ENCODE results near the gene YIPF5.
A peak's percentile ranks its signal among the peaks of the same experiment; 100 is the strongest.

The YIPF5 gene

GRCh38 chr5:144170276-144171024, at the start of gene YIPF5, which contains the start of gene KCTD16:
YIPF5 (minus strand) TSS chr5:144170659; CDS start chr5:144169955, 704 bp downstream.
KCTD16 (plus strand) TSS chr5:144170873.
- H3K27ac Mint-ChIP-seq = peak within 1 kb of the TSS; percentile 96

GRCh38 chr5:144219869-144220268, 49.4 kb upstream of the YIPF5 start:
- Mint-ChIP-seq H3K4me3 (no peak overlapping the region), H3K4me1 (no peaks in the 10 kb centered on the region), H3K36me3 (no peaks in the 10 kb centered on the region), H3K27ac (no peak overlapping the region), H3K9me3 (no peaks in the 10 kb centered on the region)
- DNase-seq (ENCODE audit: low spot score in 2 of 2) = no peak
- ATAC-seq = no peak

More at GRCh38 chr5:144170276-144171024, at the start of gene YIPF5, which contains the start of gene KCTD16:
- Mint-ChIP-seq H3K4me1 (peaks cover 28% of the 10 kb centered on the region), H3K9me3 (no peaks in the 10 kb centered on the region), H3K4me3 (peak within 1 kb of the TSS; percentile 87), H3K36me3 (peaks cover 57% of the 10 kb centered on the region)
- DNase-seq (ENCODE audit: low spot score in 2 of 2) = peak; percentile 94 to 99
- ATAC-seq = peak; percentile 99

- no peaks in the 10 kb centered on the region for H3K36me3 Mint-ChIP-seq
- no peak for ATAC-seq
- H3K4me3 Mint-ChIP-seq = no peak overlapping the region
- H3K4me1 Mint-ChIP-seq = peaks cover under 1% of the 10 kb centered on the region
- H3K27ac Mint-ChIP-seq = no peak overlapping the region
- no peaks in the 10 kb centered on the region for H3K9me3 Mint-ChIP-seq
- no peak for DNase-seq (ENCODE audit: low spot score in 2 of 2)
These were observed 40.2 kb upstream of the YIPF5 start for GRCh38 chr5:144210655-144211054.

GRCh38 chr5:144209361-144209760, 38.9 kb upstream of the YIPF5 start:
- H3K27ac Mint-ChIP-seq = no peak overlapping the region
- DNase-seq (ENCODE audit: low spot score in 2 of 2) (no peak), ATAC-seq (no peak)
- no peaks in the 10 kb centered on the region for H3K36me3 Mint-ChIP-seq
- H3K4me1 Mint-ChIP-seq = peaks cover 5% of the 10 kb centered on the region
- H3K4me3 Mint-ChIP-seq = no peak overlapping the region
- no peaks in the 10 kb centered on the region for H3K9me3 Mint-ChIP-seq

GRCh38 chr5:144207875-144208444, 37.5 kb upstream of the YIPF5 start:
- no peak overlapping the region for H3K4me3 Mint-ChIP-seq
- no peaks in the 10 kb centered on the region for H3K9me3 Mint-ChIP-seq
- no peaks in the 10 kb centered on the region for H3K36me3 Mint-ChIP-seq
- H3K4me1 Mint-ChIP-seq = peaks cover 5% of the 10 kb centered on the region
- H3K27ac Mint-ChIP-seq = no peak overlapping the region
- DNase-seq (ENCODE audit: low spot score in 2 of 2) (no peak), ATAC-seq (no peak)

- Mint-ChIP-seq H3K36me3 (no peaks in the 10 kb centered on the region), H3K9me3 (no peaks in the 10 kb centered on the region), H3K4me3 (no peak overlapping the region), H3K4me1 (peaks cover 5% of the 10 kb centered on the region), H3K27ac (no peak overlapping the region)
- no peak for ATAC-seq
- no peak for DNase-seq (ENCODE audit: low spot score in 2 of 2)
These were observed 35.7 kb upstream of the YIPF5 start for GRCh38 chr5:144206141-144206540.

GRCh38 chr5:144205141-144205551, 34.7 kb upstream of the YIPF5 start:
- Mint-ChIP-seq H3K27ac (no peak overlapping the region), H3K9me3 (no peaks in the 10 kb centered on the region), H3K36me3 (no peaks in the 10 kb centered on the region), H3K4me3 (no peak overlapping the region), H3K4me1 (peaks cover 5% of the 10 kb centered on the region)
- ATAC-seq (peak; percentile 13), DNase-seq (ENCODE audit: low spot score in 2 of 2) (no peak)

GRCh38 chr5:144203750-144204596, 33.5 kb upstream of the YIPF5 start:
- no peak overlapping the region for H3K4me3 Mint-ChIP-seq

GRCh38 chr5:144202726-144203125, 32.3 kb upstream of the YIPF5 start:
- Mint-ChIP-seq H3K4me3 (no peak overlapping the region), H3K27ac (no peak overlapping the region), H3K9me3 (no peaks in the 10 kb centered on the region), H3K4me1 (peaks cover 5% of the 10 kb centered on the region), H3K36me3 (no peaks in the 10 kb centered on the region)
- ATAC-seq (no peak), DNase-seq (ENCODE audit: low spot score in 2 of 2) (no peak)

More at GRCh38 chr5:144203750-144204596, 33.5 kb upstream of the YIPF5 start:
- H3K27ac Mint-ChIP-seq = no peak overlapping the region
- no peaks in the 10 kb centered on the region for H3K9me3 Mint-ChIP-seq
- peaks cover 5% of the 10 kb centered on the region for H3K4me1 Mint-ChIP-seq
- DNase-seq (ENCODE audit: low spot score in 2 of 2) = no peak
- no peaks in the 10 kb centered on the region for H3K36me3 Mint-ChIP-seq
- ATAC-seq = peak; percentile 51

- H3K36me3 Mint-ChIP-seq = no peaks in the 10 kb centered on the region
- H3K4me1 Mint-ChIP-seq = peaks cover 5% of the 10 kb centered on the region
- ATAC-seq (no peak), DNase-seq (ENCODE audit: low spot score in 2 of 2) (no peak)
- H3K4me3 Mint-ChIP-seq = no peak overlapping the region
- no peaks in the 10 kb centered on the region for H3K9me3 Mint-ChIP-seq
- no peak overlapping the region for H3K27ac Mint-ChIP-seq
These were observed 31.6 kb upstream of the YIPF5 start for GRCh38 chr5:144202072-144202471.

GRCh38 chr5:144201588-144201987, 31.1 kb upstream of the YIPF5 start:
- H3K36me3 Mint-ChIP-seq = no peaks in the 10 kb centered on the region
- peaks cover 5% of the 10 kb centered on the region for H3K4me1 Mint-ChIP-seq
- DNase-seq (ENCODE audit: low spot score in 2 of 2) (no peak), ATAC-seq (no peak)
- no peaks in the 10 kb centered on the region for H3K9me3 Mint-ChIP-seq
- H3K27ac Mint-ChIP-seq = no peak overlapping the region
- H3K4me3 Mint-ChIP-seq = no peak overlapping the region

GRCh38 chr5:144198386-144198785, 27.9 kb upstream of the YIPF5 start:
- ATAC-seq (no peak), DNase-seq (ENCODE audit: low spot score in 2 of 2) (no peak)
- Mint-ChIP-seq H3K4me1 (no peaks in the 10 kb centered on the region), H3K27ac (no peak overlapping the region), H3K9me3 (no peaks in the 10 kb centered on the region), H3K36me3 (no peaks in the 10 kb centered on the region), H3K4me3 (no peak overlapping the region)

- DNase-seq (ENCODE audit: low spot score in 2 of 2) = no peak
- Mint-ChIP-seq H3K4me3 (no peak overlapping the region), H3K4me1 (no peaks in the 10 kb centered on the region), H3K9me3 (no peaks in the 10 kb centered on the region), H3K36me3 (peaks cover under 1% of the 10 kb centered on the region), H3K27ac (no peak overlapping the region)
- ATAC-seq = no peak
These were observed 26.2 kb upstream of the YIPF5 start for GRCh38 chr5:144196612-144197011.

- no peak overlapping the region for H3K4me3 Mint-ChIP-seq
- no peaks in the 10 kb centered on the region for H3K4me1 Mint-ChIP-seq
- DNase-seq (ENCODE audit: low spot score in 2 of 2) (no peak), ATAC-seq (no peak)
- H3K9me3 Mint-ChIP-seq = no peaks in the 10 kb centered on the region
- no peak overlapping the region for H3K27ac Mint-ChIP-seq
- peaks cover 6% of the 10 kb centered on the region for H3K36me3 Mint-ChIP-seq
These were observed 25.0 kb upstream of the YIPF5 start for GRCh38 chr5:144195448-144195847.

- DNase-seq (ENCODE audit: low spot score in 2 of 2) (no peak), ATAC-seq (no peak)
- Mint-ChIP-seq H3K36me3 (peaks cover 15% of the 10 kb centered on the region), H3K9me3 (no peaks in the 10 kb centered on the region), H3K27ac (no peak overlapping the region), H3K4me1 (no peaks in the 10 kb centered on the region), H3K4me3 (no peak overlapping the region)
These were observed 23.7 kb upstream of the YIPF5 start for GRCh38 chr5:144194144-144194543.
